Neural cell (in vitro differentiated cells): ENCODE results near the gene HAVCR1.

ENCODE experiments used
- EP300 ChIP-seq: fragments of 450-650 bp; conservative IDR thresholded peaks from 2 replicates; pipeline ENCODE4 v1.6.1; 2014; ENCODE audit warnings: antibody characterized with exemption, mild to moderate bottlenecking, moderate library complexity; ENCODE audit not compliant: poor library complexity, severe bottlenecking
- EZH2 ChIP-seq: fragments of 200-600, 300-800 bp; shearing (Covaris generic), sonication (generic); IDR thresholded peaks from 2 replicates; pipeline ENCODE4 v1.6.1; 2014; ENCODE audit warnings: antibody characterized with exemption, low read length, borderline replicate concordance, mild to moderate bottlenecking; ENCODE audit not compliant: insufficient read depth, poor library complexity, severe bottlenecking
- MXI1 ChIP-seq: fragments of 450-650 bp; conservative IDR thresholded peaks from 2 replicates; pipeline ENCODE4 v1.6.1; 2014; ENCODE audit warnings: antibody characterized with exemption, mild to moderate bottlenecking; ENCODE audit not compliant: poor library complexity, severe bottlenecking
- RAD21 ChIP-seq: fragments of 450-650 bp; conservative IDR thresholded peaks from 2 replicates; pipeline ENCODE4 v1.6.1; 2014; ENCODE audit warnings: antibody characterized with exemption, mild to moderate bottlenecking, moderate library complexity
- SMC3 ChIP-seq: fragments of 450-650 bp; conservative IDR thresholded peaks from 2 replicates; pipeline ENCODE4 v1.6.1; 2014; ENCODE audit warnings: antibody characterized with exemption, mild to moderate bottlenecking, moderate library complexity; ENCODE audit not compliant: poor library complexity
- TF ChIP-seq, protein P1 (sequence below): fragments of 450-650 bp; IDR thresholded peaks from 2 replicates; pipeline ENCODE4 v1.5.1; 2014; ENCODE audit warnings: antibody characterized with exemption, mild to moderate bottlenecking, moderate library complexity; ENCODE audit not compliant: poor library complexity, severe bottlenecking

DNA sequence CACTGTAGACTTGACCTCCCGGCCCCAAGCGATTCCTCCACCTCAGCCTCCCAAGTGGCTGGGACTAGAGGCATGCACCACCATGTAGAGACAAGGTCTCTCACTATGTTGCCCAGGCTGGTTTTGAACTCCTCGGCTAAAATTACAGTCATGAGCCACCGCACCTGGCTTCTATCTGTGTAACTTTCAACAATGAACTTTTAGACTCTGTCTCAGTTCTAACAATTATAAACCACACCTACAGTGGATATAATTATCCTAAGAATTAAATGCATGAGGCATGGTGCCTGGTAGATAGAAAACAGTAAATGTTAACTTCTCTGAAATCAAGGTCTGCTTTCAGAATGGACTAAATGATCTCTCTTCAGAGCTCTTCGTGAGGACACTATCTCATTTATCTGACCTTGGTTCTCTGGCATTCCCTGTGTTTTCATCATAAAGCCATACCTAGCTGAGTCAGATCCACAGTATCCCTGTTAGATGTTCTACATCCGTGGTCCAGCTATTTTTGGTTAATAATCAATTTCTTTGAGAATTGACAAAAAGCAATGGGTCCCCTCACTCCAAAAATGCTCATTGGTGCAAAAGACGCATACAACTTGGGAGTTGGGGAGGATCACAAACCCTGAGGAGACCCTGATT is 7.2 kb downstream of the HAVCR1 start:
- TF ChIP-seq, protein P1, sequence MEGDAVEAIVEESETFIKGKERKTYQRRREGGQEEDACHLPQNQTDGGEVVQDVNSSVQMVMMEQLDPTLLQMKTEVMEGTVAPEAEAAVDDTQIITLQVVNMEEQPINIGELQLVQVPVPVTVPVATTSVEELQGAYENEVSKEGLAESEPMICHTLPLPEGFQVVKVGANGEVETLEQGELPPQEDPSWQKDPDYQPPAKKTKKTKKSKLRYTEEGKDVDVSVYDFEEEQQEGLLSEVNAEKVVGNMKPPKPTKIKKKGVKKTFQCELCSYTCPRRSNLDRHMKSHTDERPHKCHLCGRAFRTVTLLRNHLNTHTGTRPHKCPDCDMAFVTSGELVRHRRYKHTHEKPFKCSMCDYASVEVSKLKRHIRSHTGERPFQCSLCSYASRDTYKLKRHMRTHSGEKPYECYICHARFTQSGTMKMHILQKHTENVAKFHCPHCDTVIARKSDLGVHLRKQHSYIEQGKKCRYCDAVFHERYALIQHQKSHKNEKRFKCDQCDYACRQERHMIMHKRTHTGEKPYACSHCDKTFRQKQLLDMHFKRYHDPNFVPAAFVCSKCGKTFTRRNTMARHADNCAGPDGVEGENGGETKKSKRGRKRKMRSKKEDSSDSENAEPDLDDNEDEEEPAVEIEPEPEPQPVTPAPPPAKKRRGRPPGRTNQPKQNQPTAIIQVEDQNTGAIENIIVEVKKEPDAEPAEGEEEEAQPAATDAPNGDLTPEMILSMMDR, result no peak
- TF ChIP-seq EZH2 (no peak), SMC3 (no peak), MXI1 (no peak), RAD21 (no peak), EP300 (no peak)
